GM19452 (cell line): Measurements from ENCODE around the gene BRME1.

Experiments
- ATAC-seq: cut with Tn5 transposase; IDR thresholded peaks from one replicate; pipeline ENCODE4 v1.9.1; 2021; ENCODE audit not compliant: unreplicated experiment

The BRME1 gene

DNA sequence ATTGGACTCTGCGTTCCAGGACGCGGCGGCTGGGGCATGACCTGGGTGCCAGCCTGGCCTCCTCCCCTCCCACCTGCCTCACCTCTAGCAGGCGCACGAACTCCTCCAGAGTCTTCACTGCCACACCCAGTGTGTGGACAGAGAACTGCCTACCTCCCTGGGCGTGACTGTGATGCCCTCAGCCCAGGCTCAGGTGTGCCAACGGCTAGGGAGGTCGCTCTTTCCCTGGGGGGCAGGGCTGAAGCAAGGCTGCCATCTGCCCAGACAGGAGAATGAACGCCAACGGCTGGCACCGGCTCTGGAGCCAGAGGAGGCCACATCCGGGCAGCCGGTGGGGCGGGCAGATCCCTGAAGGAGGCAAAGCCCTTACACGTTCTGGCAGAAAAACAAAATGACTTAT lies 17.6 kb downstream of the BRME1 start:
- ATAC-seq: no peak

DNA sequence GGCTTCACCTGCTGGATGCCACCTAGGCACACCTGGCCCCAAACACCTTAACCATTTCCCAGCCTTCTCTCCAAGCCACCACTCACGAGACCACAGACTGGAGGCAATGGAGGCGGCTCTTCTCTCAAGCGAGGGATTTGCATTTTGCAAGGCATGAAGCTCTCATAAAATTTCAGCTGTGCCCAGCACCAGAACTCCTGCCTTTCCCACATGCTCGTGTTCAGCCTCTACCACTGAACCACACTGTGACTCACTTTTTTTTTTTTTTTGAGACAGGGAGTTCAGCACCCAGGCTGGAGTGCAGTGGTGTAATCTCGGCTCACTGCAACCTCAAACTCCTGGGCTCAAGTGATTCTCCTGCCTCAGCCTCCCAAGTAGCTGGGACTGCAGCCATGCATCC lies 18.4 kb downstream of the BRME1 start:
- no peak for ATAC-seq

DNA sequence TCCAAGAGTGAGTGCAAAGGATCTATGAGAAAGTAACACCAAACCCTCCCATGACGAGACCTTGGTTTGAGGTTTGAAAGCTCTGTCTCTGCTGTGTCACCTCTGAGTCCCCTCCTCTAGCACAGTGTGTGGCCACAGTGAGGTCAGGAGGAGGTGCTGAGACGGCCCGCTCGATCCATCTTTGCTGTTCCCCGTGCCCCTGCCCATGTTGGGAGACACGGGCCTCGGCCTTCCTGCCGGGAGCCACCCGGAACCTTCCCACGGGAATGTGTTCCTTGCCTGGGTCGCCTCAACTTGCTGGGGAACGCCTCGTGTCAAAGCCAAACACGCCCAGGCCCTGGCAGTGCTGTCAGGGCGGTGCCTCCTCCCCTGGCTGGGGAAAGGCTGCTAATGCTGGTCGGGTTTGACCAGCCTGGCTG lies 18.9 kb downstream of the BRME1 start:
- no peak for ATAC-seq

DNA sequence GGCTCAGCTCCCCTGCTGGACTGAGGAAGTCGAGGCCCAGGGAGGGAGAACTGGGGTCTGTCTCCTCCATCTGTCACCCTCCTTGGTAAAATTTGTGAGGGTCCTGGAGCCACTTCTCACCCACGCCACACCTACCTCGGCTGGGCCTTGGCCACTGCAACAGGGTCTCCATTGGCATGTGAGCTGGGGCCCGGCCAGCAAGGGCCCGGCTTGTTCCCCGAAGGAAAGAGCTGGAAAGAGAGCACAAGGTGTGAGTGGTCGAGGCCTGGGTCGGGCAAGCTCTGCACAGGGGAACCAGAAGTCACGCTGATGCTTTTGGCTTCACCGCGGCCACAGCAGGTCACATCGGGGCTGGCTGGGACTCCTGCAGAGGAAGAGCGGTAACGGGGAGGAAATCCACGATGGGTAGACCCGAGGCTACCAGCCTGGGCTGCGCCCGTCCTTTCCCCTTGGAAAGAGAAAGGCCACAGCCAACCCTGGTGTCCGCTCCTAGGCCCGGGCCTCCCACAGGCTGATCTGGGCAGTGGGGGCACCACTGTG lies 20.0 kb downstream of the BRME1 start:
- ATAC-seq: no peak

DNA sequence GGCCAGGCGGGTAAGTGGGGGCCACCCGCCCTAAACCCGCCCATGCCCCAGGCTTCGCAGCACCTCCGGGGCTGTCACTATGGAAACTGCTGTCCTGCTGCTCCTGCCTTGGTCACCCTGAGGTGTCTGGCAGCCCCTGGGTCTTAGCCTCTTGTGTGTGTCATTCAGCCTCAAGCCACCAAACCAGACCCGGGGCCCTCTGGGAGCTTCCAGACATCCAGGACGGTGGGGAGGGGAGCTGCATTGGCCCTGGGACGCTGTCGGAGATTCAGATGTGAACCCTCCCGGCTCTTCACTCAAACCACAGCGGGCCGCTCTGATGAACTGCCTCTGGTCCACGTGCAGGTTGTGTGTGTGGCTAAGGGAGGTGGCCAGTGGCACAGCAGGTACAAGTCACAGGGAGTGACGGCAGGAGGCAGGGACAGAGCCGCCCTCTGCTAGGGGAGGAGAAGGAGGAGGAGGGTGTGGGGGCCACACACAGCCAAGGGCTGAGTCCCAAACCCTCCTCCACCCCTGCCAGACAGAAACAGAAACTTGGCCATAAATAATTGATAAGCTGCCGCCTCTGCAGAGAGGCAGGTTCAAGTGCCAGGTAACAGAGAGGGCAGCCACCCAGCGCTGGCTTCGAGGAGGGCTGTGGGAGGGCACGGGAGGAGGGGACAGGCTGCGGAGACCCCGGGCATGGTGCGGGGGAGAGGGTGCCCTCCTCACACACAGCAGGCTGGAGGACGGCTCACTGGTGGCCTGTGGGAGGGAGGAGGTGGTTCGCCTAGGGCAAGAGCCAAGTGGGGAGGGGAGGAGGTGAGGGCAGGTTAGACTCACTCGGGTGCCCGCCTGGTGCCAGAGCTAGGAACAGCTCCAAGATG lies 21.0 kb downstream of the BRME1 start:
- ATAC-seq: no peak

DNA sequence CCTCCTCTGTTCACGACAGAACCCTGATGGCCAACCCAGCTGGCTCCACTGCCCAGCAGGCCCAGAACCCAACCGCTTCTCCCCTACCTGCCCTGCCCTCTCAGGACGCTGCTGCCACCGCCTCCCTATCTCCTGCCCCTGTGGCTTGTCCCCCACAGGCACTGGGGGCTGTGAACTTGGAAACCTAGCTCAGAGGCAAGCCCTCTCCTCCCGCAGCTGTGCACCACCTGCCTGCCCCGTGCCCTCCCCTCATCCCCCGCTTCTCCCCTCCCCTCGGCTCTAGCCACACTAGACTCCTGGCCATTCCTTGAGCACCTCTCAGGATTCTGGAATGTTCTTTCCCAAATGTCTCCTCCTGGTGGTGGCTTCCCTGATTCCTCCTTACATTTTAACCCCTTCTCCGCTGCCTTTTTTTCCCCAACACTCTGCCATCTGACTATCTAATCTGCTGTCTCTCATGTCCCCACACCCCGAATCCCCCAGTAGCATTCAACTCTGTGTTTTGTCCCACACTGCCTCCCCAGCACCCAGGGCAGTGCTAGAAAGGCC lies 22.3 kb downstream of the BRME1 start:
- no peak for ATAC-seq

DNA sequence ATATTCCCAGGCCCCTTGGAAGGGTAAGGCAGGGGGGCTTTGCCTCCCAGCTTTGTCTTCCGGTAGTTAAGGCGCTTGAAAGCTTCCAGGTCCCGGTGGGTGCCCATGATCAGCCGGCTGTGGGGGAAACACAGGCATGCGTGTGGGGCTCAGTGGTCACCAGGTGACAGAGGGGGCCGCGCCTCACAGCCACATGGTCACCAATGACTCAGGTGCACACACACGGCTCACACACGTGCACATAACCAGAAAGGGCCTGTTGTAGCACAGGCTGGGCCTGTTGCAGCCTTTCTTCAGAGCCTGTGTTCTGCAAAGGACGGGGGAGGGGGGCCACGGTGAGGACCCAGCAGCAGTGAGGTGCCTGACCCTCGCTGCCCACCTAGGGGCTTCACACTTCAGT lies 23.1 kb downstream of the BRME1 start:
- ATAC-seq: no peak

DNA sequence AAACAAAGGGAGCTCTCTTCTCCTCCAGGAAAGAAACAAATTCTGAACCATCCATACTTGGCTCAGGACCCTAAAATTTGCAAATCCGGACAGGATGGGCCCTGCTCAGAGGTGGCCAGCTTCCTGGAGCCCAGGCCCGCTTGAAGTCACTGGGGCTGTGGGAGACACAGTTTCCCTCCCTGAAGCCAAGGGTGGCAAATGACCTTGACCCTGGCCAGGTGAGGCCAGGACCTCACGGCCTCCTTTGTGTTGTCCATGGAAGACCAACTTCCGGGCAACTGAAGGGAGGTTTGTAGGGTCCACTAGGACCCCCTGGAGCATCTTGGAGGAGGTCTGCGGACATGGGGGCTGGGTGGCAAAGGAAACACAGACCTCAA lies 23.5 kb downstream of the BRME1 start:
- no peak for ATAC-seq

DNA sequence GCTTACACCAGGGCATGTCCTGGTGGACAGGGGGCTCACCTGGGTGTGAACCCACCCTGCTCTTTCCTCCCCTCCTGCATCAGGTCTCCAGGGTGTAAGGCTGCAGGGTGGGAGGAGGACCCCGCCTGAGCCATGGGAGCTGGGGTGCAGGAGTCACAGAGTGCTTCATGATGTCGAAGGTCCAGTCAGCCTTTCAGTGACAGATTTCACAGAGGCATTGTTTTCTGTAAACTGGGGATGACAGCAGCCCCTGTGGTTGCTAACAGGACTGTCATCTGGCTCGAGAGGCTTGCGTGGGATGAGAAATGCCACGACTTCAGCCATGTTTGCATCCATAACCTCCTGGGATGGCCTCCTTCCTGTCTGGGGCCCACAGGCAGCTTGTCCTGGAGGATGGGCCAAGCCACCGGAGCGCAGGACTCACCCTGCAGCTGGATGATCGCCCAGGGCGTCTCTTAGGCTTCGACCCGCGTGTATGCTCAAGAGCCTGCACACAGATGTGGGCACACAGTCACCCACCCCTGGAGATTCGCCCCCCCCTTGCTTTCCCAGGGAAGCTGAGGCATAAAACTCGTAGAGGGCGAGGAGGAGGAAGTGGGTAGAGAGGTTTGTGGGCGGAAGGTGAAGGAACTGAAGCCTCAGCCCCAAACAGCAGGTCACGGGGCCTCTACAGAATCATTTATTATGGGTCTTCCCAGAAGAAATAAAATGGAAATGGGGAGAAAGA lies 24.1 kb downstream of the BRME1 start:
- no peak for ATAC-seq

DNA sequence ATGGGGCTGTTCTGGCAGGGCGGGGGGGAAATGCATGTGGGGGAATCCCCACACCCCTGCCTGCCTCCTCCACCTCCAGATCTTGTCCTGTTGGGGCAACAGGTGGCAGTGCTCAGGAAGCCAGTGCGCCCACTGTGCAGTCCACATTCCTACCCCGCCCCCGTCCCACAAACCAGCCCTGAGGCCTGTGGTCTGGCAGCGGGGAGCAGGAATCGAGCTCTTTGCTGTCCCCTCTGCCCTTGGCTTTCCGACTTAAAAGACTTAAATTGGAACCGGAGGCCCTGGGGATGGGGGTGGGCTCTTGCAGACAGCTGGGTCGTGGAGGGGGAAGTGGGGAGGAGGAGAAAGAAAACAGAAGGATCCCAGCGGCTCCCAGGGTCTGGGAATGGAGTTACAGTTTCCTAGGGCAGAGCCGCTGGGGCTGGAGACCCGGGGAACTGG lies 24.6 kb downstream of the BRME1 start:
- no peak for ATAC-seq

DNA sequence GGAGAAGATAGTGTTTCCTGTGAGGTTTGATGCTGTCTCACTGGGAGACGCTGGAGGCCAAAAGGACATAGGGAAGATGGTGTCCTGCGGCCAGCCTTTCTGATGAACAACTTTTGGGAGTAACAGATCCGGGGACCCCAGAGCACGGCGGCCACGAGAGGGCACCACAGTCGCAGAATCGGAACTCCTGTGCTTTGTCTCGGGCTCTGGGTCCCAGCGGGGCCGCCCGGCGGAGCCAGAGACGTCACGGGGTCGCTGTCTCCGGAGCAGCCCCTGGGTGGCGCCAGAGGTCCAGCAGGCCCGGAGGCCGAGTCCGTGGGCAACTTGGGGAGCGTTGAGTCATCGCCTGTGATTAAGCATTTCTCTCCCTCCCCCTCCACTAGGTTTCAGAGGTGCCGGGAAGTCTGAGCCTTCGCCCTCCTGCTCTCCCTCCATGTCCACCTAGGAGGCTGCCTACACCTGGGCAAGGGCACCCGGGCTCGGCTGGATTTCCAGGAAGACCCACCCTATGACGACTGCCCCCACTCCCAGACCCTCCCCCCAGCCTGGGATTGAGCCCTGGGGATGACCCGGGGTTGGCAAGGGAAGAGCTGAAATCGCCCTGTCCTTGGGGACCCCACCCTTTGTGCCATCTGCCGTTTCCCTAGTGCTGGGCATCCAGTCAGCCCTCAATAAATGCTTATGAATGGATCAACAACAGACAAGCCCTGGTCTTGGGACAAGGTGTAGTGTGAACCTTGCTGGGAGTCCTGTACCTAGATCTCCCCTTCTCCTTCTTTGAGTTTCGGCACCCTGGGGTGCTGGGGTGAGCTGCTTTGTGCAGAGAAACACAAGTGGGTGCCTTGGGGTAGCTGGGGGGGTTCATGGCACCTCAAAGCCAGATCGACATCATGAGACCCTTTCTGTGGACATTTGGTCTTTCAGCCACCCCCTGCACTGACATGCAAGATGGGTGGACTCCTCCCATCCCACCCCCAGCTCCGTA lies 25.6 kb downstream of the BRME1 start:
- ATAC-seq: peak; percentile 79

DNA sequence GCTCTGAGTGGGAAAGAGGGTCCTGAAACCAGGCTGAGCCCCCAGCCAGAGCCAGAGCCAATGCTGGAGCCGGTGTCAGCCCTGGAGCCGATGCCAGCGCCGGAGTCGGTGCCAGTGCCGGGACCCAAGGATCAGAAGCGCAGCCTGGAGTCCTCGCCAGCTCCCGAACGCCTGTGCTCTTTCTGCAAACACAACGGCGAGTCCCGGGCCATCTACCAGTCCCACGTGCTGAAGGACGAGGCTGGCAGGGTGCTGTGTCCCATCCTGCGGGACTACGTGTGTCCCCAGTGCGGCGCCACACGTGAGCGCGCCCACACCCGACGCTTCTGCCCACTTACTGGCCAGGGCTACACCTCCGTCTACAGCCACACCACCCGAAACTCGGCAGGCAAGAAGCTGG lies 28.6 kb downstream of the BRME1 start:
- ATAC-seq: no peak

DNA sequence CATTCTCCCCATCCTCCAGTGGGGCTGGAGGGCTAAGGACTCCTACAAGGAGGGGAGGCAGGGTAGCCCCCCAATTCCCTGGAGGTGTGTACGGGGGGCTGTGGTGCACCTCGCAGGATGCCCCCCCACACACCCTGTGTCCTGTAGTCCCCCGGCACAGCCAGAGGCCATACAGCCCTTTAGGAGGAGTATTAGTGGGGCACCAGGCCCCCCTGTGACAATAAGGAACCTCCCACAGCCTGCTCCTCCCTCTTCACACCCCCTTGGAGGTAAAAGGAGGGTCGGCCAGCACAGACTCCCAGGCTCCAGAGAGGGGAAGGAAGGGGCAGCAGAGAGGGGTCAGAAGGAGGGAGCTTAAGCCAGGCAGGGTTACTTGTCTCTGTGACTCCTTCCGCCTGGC lies 29.1 kb downstream of the BRME1 start, which contains the start of gene NANOS3:
Gene NANOS3, plus strand, starts transcription at position 301 of the 400 bp plus-strand sequence. CDS start 115 bp downstream, outside the sequence.
- ATAC-seq: no peak

DNA sequence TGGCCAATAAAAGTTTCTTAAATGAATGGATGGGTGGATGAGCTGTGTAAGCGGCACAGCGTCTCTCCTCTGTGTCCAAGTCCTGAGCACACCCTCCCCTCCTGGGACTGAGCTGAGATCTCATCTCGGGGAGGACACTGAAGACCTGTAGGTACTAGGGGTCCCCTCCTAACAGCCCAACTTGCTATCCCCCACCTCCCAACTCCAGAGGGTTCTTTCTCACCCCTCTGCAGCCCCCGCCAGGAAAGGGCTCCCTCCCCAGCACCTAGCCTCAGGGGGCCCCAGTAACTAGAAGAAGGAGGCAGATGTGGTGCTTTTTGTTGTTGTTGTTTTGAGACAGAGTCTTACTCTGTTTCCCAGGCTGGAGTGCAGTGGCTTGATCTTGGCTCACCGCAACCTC lies 30.1 kb downstream of the BRME1 start:
- no peak for ATAC-seq

DNA sequence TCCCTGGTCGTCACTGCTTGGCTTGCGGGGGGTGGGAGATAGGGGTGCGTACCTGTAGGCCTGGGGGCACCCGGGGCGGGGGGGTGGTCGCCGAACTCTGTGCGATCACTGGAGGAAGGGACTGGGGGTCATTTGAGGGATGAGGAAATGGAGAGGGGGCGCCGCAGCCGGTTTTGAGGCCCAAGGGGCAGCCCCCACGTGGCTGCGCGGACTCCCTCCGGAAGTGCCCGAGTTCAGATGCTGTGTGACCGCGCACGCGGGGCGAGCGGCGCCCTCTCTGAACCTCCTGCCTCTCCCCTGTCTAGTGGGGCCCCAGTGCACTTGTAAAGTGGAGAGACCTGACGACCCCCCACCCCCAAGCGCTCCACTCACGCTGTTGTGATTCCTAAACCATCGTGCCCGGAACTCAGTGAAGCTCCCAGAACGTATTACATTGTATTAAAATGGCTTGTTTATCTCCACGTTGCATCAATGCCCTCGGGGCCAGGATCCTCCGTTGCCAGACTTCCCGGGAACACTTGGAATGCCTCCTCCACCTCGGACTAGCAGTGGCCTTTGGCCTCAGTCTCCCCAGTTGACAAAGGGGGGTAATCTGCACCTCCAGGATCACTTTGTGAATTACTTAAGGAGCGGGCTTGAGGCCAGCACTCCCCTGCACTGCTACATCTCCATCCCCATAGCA lies 31.9 kb downstream of the BRME1 start:
- ATAC-seq: no peak

DNA sequence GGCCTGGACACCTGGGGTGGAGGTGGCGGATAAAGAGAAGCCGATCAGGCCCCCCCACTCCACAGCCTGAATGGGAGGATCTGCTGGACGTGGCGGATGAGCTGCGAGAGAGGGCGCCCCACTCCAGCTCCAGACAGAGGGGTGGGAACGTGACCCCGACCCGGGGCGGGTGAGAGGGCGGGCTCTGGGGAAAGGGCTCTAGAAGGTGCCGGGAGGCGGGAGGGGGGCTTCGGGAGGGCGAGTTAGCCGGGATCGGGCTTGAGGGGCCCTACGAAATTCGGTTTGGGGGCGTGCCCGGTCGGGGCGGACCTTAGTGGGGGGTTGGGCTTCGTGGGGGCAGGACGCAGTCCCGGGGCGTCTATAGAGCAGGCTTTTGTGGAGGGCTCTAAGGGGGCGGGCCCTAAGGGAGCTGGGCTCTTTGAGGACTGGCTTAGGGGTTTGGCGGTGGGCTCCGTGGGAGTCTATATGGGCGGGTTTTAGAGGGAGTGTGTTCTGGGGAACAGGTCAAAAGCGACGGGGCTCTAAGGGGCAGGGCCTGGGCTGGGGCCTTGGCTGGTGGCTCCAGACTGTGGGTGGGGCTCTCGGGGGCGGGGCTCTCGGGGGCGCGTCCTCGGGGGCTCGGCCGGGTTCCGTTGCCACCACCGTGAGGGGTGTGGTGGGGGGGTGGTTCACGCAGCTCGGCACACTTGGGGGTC lies 33.1 kb downstream of the BRME1 start:
- ATAC-seq: no peak

DNA sequence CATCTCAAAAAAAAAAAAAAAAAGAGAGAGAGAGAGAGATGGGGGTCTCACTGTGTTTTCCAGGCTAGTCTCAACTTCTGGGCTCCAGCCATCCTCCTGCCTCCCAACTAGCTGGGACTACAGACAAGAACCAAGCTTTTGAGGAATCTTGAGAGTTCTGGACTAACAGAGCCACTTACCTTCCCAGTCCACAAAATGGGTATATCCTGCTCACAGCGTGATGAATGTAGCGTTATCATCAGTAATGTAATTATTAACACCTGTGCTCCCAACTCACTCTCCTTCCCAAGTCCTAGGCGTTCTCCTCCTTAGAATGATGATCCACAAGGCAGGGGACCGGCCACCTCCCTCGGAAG lies 33.6 kb downstream of the BRME1 start:
- no peak for ATAC-seq

DNA sequence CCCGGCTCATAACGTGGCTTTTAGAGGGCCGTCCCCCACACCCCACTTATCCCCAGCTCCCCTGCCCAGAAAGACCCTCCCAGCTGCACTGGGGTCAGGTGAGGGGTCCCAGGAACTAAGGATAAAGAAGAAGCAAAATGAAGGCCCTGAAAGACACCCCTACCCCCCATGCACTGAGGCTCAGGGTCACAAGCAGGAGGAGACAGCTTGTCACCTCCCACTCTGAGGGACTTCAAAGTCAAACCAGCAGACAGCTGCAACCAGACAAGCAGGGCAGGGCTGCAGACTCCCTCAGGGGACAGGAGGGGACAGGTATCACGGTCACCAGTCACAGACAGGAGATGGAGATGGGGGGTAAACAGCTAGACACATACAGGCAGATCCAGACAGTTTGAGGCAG lies 35.0 kb downstream of the BRME1 start:
- no peak for ATAC-seq

DNA sequence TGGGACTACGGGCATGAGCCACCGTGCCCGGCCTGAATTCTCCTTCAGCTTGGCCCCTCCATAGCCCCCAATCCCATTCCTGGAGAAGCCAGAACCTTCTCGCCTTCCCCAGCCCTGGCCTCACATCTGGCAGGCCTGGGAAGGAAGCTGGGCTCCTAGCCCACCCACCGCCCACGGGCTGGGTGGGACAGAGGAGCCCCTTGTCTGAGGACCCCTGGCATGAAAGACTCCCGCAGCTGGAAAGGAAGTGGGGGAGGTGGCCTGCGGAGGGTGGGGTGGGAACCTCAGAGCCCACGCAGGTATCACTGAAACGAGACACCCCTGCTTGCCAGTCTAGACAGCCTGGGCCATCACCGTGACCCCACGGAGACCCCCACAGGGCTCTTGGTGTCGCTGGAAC lies 36.6 kb downstream of the BRME1 start:
- no peak for ATAC-seq
